ENCODE data around the gene PDK2. TPM values are rescaled to one million over a fixed set of nuclear protein-coding genes. Genes with fewer than 3 reads are reported as not detected.

The PDK2 gene
- total and polyA plus RNA-seq, 2 experiments from 2014 or later = 12.0 to 15.9 TPM

DNA sequence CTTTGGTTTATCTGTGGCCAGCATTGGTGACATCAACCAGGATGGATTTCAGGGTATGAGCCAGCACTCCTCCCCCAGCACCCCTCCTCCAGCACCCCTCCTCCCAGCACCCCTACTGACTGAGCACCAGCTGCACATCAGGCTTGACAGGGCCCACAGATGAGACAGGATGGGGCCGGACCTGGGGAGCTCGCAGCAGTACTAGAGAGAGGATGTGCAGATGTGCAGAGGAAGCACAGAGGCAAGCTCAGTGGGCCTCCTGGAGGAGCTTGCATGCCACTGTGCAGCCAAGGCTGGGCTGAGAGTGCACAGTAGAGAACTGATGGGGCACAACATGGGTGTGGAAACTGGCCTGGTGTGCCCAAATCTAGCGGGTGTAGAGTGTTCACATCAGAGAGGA, 23.0 kb upstream of the PDK2 start (continued):
- TF ChIP-seq, protein P1, sequence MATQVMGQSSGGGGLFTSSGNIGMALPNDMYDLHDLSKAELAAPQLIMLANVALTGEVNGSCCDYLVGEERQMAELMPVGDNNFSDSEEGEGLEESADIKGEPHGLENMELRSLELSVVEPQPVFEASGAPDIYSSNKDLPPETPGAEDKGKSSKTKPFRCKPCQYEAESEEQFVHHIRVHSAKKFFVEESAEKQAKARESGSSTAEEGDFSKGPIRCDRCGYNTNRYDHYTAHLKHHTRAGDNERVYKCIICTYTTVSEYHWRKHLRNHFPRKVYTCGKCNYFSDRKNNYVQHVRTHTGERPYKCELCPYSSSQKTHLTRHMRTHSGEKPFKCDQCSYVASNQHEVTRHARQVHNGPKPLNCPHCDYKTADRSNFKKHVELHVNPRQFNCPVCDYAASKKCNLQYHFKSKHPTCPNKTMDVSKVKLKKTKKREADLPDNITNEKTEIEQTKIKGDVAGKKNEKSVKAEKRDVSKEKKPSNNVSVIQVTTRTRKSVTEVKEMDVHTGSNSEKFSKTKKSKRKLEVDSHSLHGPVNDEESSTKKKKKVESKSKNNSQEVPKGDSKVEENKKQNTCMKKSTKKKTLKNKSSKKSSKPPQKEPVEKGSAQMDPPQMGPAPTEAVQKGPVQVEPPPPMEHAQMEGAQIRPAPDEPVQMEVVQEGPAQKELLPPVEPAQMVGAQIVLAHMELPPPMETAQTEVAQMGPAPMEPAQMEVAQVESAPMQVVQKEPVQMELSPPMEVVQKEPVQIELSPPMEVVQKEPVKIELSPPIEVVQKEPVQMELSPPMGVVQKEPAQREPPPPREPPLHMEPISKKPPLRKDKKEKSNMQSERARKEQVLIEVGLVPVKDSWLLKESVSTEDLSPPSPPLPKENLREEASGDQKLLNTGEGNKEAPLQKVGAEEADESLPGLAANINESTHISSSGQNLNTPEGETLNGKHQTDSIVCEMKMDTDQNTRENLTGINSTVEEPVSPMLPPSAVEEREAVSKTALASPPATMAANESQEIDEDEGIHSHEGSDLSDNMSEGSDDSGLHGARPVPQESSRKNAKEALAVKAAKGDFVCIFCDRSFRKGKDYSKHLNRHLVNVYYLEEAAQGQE (IDR thresholded peaks at IDR 0.05; ENCODE audit: unreplicated experiment) = no peak

DNA sequence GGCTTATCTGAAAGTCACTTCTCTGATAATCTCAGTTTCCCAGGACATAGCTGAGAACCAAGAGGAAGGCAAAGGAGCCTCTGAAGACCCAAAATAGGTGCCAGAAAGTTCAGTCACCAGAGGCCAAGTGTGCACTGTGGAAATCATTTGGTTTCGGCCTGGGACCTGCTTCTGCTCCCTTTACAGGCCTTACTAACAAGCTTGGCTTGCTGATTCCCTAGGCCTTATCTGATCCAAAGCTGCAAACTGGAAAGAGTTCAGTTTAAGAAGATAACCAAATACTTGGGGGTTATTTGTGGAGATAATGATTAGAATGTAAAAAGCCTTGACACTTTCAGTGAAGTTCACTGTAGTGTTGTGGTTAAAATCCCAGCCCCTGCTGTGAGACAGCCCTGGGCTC, 22.2 kb upstream of the PDK2 start:
- Mint-ChIP-seq H3K9me3 (no peaks in the 10 kb centered on the region; the same call in 2 of the 3 replicates), H3K27me3 (ENCODE audit: insufficient read depth, low read depth, poor library complexity) (no peaks in the 10 kb centered on the region), H3K4me3 (no peak overlapping the region), H3K36me3 (ENCODE audit: low read depth) (peaks cover 18% of the 10 kb centered on the region), H3K27ac (no peak overlapping the region), H3K4me1 (peaks cover 11% of the 10 kb centered on the region; the same call in 1 of the 3 replicates)
- H3K27ac ChIP-seq (ENCODE audit: low read depth) = no peak overlapping the region
- no peaks in the 10 kb centered on the region for H3K27me3 ChIP-seq (ENCODE audit: insufficient read depth)
- no peak overlapping the region for H2AFZ ChIP-seq
- no peaks in the 10 kb centered on the region; the same call in 1 of the 2 replicates for H3K4me1 ChIP-seq (ENCODE audit: insufficient read depth)
- no peak overlapping the region for H3K4me3 ChIP-seq
- H4K20me1 ChIP-seq (replicated peaks; ENCODE audit: insufficient read depth) = no peaks in the 10 kb centered on the region; the same call in 1 of the 2 replicates
- no peaks in the 10 kb centered on the region for H3K36me3 ChIP-seq (ENCODE audit: insufficient read depth)
- ATAC-seq = no peak
- no peaks in the 10 kb centered on the region for H3F3A ChIP-seq (replicated peaks; ENCODE audit: low read depth)
- no peak overlapping the region for H3K4me2 ChIP-seq
- H3K79me2 ChIP-seq (replicated peaks; ENCODE audit: insufficient read depth) = no peaks in the 10 kb centered on the region
- H3K9me2 ChIP-seq (ENCODE audit: insufficient read depth) = no peaks in the 10 kb centered on the region
- no peak for DNase-seq (ENCODE audit: low spot score)
- TF ChIP-seq JUNB (IDR thresholded peaks at IDR 0.05; ENCODE audit: unreplicated experiment) (no peak), ZNF114 (CRISPR knock-in tag; IDR thresholded peaks at IDR 0.05) (no peak), CREB1 (CRISPR knock-in tag; IDR thresholded peaks at IDR 0.05; ENCODE audit: low read depth) (no peak), NANOG (IDR thresholded peaks at IDR 0.05; ENCODE audit: borderline replicate concordance) (no peak), EZH2phosphoT487 (IDR thresholded peaks at IDR 0.05; ENCODE audit: unreplicated experiment) (no peak), ZNF462 (CRISPR knock-in tag; IDR thresholded peaks at IDR 0.05) (no peak), STAT1 (IDR thresholded peaks at IDR 0.05; ENCODE audit: unreplicated experiment) (no peak), POLR2AphosphoS5 (IDR thresholded peaks at IDR 0.05; ENCODE audit: low read depth) (no peak)
- TF ChIP-seq, protein P1 (IDR thresholded peaks at IDR 0.05; ENCODE audit: unreplicated experiment) = no peak
- TF ChIP-seq, protein P2, sequence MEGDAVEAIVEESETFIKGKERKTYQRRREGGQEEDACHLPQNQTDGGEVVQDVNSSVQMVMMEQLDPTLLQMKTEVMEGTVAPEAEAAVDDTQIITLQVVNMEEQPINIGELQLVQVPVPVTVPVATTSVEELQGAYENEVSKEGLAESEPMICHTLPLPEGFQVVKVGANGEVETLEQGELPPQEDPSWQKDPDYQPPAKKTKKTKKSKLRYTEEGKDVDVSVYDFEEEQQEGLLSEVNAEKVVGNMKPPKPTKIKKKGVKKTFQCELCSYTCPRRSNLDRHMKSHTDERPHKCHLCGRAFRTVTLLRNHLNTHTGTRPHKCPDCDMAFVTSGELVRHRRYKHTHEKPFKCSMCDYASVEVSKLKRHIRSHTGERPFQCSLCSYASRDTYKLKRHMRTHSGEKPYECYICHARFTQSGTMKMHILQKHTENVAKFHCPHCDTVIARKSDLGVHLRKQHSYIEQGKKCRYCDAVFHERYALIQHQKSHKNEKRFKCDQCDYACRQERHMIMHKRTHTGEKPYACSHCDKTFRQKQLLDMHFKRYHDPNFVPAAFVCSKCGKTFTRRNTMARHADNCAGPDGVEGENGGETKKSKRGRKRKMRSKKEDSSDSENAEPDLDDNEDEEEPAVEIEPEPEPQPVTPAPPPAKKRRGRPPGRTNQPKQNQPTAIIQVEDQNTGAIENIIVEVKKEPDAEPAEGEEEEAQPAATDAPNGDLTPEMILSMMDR (conservative IDR thresholded peaks at IDR 0.05; ENCODE audit: low read depth in 2 of 2) = no peak
